Stimulated activated CD4-positive, alpha-beta T cell treated with anti-CD3 and anti-CD28 coated beads, Interleukin-4, amount 100 ng/mL, for 24 hours (primary cell): Measurements from ENCODE around the gene JHY.

ENCODE experiments used
- DNase-seq: peaks from one replicate; pipeline ENCODE4 v3.0.0-alpha.2; 2020

Gene JHY

GRCh38 chr11:122954455-122954854 lies 71.9 kb downstream of the JHY start:
- DNase-seq = no peak

DNA sequence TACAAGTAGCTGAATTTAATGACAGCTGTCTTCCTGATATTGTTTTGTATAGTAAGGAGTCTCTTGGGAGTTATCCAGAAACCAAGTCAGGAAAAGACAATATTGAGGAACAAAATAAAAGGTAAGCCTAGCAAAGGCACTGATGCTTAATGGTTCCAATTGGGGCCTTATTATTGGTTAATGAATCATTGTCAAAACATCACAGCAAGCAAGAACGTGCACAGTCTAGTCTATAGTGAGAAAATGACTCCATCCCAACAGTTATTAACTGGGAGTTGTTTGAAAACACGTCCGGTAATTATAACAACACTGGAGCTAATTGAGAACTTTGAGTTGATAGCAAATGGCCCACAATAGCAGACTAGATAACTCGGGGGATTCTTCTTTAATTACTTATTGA lies 81.4 kb downstream of the JHY start:
- DNase-seq = no peak

- no peak for DNase-seq
These were observed 93.6 kb downstream of the JHY start for GRCh38 chr11:122976061-122976733.

- DNase-seq = no peak
These were observed 94.3 kb downstream of the JHY start for GRCh38 chr11:122976734-122977469.

GRCh38 chr11:122977470-122978298 lies 95.1 kb downstream of the JHY start:
- DNase-seq = no peak

- DNase-seq = no peak
These were observed 95.7 kb downstream of the JHY start for GRCh38 chr11:122978299-122978620.

DNA sequence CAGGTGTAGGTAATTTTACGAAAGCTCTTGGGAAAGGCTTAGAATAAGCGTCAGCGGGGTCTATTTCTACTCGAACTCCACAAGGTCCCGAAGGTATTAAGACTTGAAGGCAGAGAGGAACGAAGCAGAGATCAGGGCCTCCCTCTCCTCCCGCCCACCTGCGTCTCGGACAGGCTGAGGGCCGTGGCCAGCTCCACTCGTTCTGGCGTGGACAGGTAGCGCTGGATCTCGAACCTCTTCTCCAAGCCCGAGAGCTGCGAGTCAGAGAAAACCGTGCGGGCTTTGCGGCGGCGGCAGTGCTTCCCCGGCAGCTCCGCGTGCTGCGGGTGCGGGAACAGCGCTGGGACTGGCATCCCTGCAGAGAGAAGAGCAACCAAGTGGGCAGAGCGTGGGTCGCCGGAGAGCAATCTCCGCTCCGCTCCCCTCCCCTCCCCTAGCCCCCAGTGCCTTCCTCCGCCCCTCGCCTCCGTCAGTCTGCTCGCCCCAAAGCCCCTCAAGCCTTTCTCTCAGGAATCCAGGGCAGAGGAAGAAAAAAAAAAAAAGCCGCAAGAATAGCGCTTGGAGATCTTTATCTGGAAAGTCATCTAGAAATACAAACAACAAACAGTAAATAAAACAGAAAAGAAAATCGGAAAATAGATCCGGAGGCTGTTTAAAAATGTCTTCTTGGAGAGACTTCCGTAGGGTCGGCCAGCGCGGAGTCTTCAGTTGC lies 96.7 kb downstream of the JHY start:
- DNase-seq = no peak

GRCh38 chr11:122979815-122980595 lies 97.4 kb downstream of the JHY start:
- no peak for DNase-seq

GRCh38 chr11:122981388-122982264 lies 99.1 kb downstream of the JHY start, which contains the start of gene BSX:
Gene BSX (minus strand): TSS chr11:122981834. CDS start chr11:122981671, 163 bp downstream.
- DNase-seq = peak; percentile 55

DNA sequence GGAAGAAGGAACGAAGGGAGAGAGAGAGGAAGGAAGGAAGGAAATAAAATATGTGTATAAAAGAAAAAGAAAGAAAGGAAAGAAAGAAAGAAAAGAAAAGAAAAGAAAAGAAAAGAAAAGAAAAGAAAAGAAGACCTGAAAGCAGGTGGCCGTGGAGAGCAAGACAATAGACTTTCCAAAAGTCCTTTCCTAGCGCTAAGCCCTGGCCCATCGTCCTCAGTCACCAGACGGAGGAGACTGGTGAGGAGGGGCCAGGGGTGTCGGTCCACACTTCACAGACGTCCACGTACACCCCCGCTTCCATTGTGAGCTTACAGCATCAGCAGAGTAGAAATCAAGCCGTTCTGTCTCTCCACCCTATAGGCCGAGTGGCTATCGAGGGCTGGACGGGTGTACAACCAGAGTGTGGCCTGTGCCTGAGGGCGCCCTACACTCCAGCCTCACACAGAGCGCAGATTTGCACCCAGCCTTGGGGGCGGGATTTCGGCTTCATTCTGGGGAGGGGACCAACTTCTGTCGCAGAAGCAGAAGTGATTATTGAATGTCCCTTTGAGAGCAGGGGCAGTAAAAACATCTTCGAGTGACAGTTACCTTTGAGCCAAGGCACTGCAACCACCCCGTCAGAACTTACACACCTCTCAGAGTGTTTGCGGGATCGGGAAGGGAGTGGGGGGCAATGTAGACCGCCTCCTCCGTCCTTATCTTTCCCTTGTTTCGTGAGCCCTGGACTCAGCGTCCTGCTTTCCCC lies 101.1 kb downstream of the JHY start:
- no peak for DNase-seq

DNA sequence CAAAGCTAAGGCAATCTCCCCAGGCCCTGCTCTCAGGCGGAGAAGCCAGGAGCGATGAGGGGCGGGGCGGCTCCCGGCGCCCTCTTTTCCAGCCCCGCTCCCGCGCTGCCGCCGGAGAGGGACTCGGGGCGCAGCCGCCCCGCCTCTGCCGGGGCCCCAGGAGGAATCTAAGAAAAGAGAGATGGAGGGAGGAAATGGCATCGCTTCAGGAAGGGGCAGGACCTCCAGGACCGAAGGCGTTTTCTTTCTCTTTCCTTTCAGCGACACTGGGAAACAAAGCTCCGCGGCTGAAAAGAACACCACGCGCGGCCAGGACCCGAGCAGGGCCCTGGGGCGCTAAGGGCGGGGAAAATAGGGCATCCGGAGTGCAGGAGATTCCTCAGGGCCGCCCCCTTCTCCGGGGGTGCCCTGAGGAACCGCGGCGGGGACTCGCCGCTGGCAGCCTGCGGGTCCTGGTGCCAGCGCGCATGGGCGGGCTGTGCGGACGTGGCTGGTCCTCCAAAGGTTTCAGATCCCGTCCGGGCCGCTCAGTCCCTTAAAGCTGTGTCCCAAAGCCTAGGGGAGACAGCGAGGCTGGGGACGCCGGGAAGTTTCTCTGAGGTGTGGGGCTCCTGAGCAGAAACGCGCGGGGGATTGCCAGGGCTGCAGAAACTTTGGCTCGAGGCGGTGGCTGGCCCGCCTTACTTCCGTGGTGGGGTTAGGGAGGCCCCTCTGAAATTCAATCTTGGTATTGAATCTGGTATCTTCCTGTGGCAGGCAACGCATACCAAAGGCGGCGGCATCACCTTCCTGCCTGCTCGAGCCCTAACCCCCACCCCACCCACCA lies 101.8 kb downstream of the JHY start:
- no peak for DNase-seq

DNA sequence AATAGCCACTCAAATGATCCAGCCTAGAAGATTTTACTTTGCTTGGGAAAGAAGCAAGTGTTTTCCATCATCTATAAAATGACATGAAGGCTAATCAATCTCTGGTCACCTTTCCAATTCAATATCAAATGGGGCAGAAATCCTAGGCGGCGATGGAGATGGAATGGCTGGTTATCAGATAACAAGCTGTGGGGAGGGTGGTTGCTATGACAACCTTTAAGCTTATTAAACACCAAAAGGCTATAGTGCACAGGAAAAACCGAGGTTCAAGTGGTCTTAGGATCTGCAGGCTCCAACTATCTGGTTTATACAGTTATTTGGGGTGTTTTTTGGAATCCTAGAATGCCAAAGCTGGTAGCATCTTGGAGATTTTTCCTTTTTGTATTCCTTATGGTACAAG lies 113.0 kb downstream of the JHY start:
- no peak for DNase-seq

- no peak for DNase-seq
These were observed 116.3 kb downstream of the JHY start for GRCh38 chr11:122998727-122999366.

- no peak for DNase-seq
These were observed 118.2 kb downstream of the JHY start for GRCh38 chr11:123000721-123001120.

DNA sequence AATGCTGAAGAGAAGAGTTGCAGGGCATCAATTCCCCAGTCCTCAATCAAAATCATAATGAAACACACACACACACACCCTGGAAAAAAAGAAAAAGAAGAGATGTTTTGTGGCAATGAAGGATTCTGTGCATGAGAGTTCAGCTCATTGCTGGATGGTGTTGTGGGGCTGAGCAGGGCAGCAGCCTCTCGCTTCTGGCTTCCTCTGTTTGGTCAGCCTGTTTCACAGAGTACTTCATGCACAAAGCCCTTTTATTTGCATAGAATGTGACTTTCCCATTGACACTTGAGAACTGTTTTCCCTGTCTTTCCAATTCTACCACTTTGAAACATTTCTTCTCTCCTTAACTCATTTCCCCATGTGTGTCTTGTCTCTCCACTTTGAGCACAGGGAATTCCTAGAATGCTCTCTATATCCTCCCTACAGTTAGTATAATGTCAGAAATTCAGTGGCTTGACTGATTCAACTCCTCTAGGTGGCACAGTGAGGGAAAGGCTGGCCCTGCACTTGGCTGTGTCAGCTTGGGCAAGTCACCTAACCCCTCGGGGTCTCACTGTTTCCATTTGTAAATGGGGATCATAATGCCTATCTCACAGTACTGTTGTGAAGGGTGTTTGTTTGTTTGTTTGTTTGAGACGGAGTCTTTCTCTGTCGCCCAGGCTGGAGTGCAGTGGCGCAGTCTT lies 124.4 kb downstream of the JHY start:
- DNase-seq = no peak
